ENCODE results near the gene C5orf22. TPM values are rescaled to one million over a fixed set of nuclear protein-coding genes. Genes with fewer than 3 reads are reported as not detected.

C5orf22 gene
- total and polyA plus RNA-seq, 2 of the 13 experiments (the other 11 are each of a cell fraction or from before 2014, with no cell fraction given), result 14.0 to 21.5 TPM

- TF ChIP-seq BCLAF1 (IDR thresholded peaks at IDR 0.05), result no peak
- TF ChIP-seq ZNF816 (CRISPR knock-in tag; IDR thresholded peaks at IDR 0.05; ENCODE audit: borderline replicate concordance), result no peak
- TF ChIP-seq GMEB2 (CRISPR knock-in tag; IDR thresholded peaks at IDR 0.05; ENCODE audit: low read depth), result no peak
- no peak for TF ChIP-seq FOXM1 (CRISPR knock-in tag; IDR thresholded peaks at IDR 0.05)
- no peak for TF ChIP-seq SMAD9 (CRISPR knock-in tag; IDR thresholded peaks at IDR 0.05)
- no peak for TF ChIP-seq MLLT10 (CRISPR knock-in tag; IDR thresholded peaks at IDR 0.05)
- no peak for TF ChIP-seq SKI (IDR thresholded peaks at IDR 0.05; ENCODE audit: partially characterized antibody)
- TF ChIP-seq HMGA1 (CRISPR knock-in tag; conservative IDR thresholded peaks at IDR 0.05), result no peak
- TF ChIP-seq ZSCAN30 (CRISPR knock-in tag; IDR thresholded peaks at IDR 0.05), result no peak
- no peak for TF ChIP-seq CBFB (CRISPR knock-in tag; IDR thresholded peaks at IDR 0.05)
- peak; percentile 64; the same call in 1 of the 2 replicates for TF ChIP-seq UBTF (CRISPR knock-in tag; IDR thresholded peaks at IDR 0.05)
- TF ChIP-seq ARID3A (IDR thresholded peaks at IDR 0.05; ENCODE audit: low read depth, low read length), result no peak
- no peak for TF ChIP-seq ZHX2 (IDR thresholded peaks at IDR 0.05; ENCODE audit: low read depth)
- no peak for TF ChIP-seq ZHX2 (CRISPR knock-in tag; IDR thresholded peaks at IDR 0.05; ENCODE audit: borderline replicate concordance)
- no peak for TF ChIP-seq ZNF317 (CRISPR knock-in tag; IDR thresholded peaks at IDR 0.05)
Measured at GRCh38 chr5:31531888-31532547, at the start of gene C5orf22, which contains the start of gene DROSHA (continued).
